ENCODE data around the gene ZDHHC1. TPM values are rescaled to one million over a fixed set of nuclear protein-coding genes. Genes with fewer than 3 reads are reported as not detected.

Gene ZDHHC1
- total RNA-seq, 3 donors from 2014 or later = 17.4 to 20.3 (median 19.3) TPM

DNA sequence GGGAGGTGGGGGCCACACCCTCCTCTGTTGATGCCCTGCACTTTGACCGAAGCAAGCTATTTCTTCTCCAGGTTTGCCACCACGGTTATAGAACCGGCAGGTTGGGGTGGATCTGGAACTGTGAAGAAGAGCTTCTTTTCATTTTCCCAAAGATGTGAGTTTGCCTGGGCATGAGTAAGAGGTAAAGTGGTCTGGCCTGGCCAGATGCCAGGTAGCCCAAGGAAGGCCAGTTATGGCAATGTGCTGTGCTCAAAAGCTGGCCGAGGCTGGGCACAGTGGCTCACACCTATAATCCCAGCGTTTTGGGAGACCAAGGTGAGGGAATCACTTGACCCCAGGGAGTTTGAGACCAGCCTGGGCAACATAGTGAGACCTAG is 46.0 kb upstream of the ZDHHC1 start:
- Histone ChIP-seq H3K27me3 (no peaks in the 10 kb centered on the region), H3K36me3 (no peaks in the 10 kb centered on the region), H3K4me3 (no peak overlapping the region), H3K9me3 (no peaks in the 10 kb centered on the region), H3K4me1 (peaks cover 38 to 72% of the 10 kb centered on the region in 2 donors), H3K27ac (peak overlapping the region; percentile 92 to 94)
- intact Hi-C loops (cut with DNase I; ENCODE audit: low total_unique reads) = no loop called here
- no peak for DNase-seq (ENCODE audit: low spot score in 2 of 2)
- TF ChIP-seq POLR2A (IDR thresholded peaks at IDR 0.05) (no peak), POLR2AphosphoS5 (IDR thresholded peaks at IDR 0.05) (no peak)
- TF ChIP-seq, protein P1, sequence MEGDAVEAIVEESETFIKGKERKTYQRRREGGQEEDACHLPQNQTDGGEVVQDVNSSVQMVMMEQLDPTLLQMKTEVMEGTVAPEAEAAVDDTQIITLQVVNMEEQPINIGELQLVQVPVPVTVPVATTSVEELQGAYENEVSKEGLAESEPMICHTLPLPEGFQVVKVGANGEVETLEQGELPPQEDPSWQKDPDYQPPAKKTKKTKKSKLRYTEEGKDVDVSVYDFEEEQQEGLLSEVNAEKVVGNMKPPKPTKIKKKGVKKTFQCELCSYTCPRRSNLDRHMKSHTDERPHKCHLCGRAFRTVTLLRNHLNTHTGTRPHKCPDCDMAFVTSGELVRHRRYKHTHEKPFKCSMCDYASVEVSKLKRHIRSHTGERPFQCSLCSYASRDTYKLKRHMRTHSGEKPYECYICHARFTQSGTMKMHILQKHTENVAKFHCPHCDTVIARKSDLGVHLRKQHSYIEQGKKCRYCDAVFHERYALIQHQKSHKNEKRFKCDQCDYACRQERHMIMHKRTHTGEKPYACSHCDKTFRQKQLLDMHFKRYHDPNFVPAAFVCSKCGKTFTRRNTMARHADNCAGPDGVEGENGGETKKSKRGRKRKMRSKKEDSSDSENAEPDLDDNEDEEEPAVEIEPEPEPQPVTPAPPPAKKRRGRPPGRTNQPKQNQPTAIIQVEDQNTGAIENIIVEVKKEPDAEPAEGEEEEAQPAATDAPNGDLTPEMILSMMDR (IDR thresholded peaks at IDR 0.05) = no peak

DNA sequence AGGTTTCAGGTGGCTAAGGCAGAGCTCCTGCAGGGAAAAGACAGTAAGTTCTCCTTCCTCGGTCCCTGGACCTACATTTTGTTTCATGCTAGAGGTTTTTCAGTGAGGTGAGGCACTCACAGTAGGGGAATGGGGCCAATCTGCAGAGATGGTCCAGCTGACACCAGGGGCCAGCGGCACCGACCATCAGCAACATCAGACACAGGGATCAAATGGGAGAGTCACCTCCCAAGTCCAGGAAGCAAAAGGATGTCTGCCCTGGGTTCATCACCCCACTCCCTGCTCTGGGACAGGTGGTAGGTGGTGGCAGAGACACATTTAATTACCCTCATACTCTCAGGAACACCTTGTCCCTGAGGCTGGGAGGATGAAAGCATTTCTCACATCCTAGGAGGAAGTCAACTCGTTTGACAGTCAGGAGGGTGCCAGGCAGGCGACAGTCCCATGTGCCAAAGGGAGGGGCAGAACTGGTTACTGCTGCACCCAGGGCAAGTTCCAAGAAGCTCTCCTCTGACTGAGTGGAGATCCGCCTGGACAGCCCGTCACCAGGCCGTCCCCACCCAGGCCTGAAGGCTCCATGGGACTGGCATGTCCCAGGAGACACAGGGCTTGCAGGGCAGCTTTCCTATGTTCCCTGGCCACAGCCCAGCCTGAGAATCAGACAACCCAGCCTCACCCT is 45.5 kb upstream of the ZDHHC1 start:
- no peak overlapping the region for H3K4me3 ChIP-seq
- DNase-seq (ENCODE audit: low spot score in 2 of 2) = peak; percentile 82 to 94
- peak overlapping the region; percentile 92 to 94 for H3K27ac ChIP-seq
- no peaks in the 10 kb centered on the region for H3K27me3 ChIP-seq
- intact Hi-C loops (cut with DNase I; ENCODE audit: low total_unique reads) = no loop called here
- no peaks in the 10 kb centered on the region for H3K36me3 ChIP-seq
- no peaks in the 10 kb centered on the region for H3K9me3 ChIP-seq
- peak; percentile 29 to 92 (median 80) for TF ChIP-seq POLR2AphosphoS5 (IDR thresholded peaks at IDR 0.05)
- TF ChIP-seq, protein P1 (IDR thresholded peaks at IDR 0.05) = no peak
- H3K4me1 ChIP-seq = peaks cover 38 to 77% of the 10 kb centered on the region in 2 donors

DNA sequence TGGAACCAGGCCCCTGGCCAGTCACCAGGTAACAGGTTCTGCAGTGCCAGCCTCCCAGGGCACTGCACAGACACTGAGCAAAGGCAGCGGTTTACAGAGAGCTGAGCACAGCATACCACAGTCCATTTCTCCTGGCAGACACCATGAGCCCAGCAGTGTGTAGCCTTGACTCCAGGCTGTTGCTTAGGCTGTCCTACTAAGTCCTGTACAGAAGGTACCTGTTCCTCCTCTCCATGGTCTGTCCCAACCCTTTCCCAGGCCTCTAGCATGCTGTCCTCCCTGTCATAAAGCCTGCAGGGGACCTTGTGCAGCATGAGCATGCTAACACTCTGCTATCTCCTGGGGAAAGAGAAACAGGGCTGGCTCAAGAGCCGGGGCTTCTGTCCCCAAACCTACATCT is 44.7 kb upstream of the ZDHHC1 start:
- H3K27me3 ChIP-seq = no peaks in the 10 kb centered on the region
- no peak overlapping the region for H3K4me3 ChIP-seq
- intact Hi-C loops (cut with DNase I; ENCODE audit: low total_unique reads) = no loop called here
- TF ChIP-seq POLR2AphosphoS5 (IDR thresholded peaks at IDR 0.05) (no peak), POLR2A (IDR thresholded peaks at IDR 0.05) (no peak)
- TF ChIP-seq, protein P1 (IDR thresholded peaks at IDR 0.05) = no peak
- peaks cover 38 to 84% of the 10 kb centered on the region in 2 donors for H3K4me1 ChIP-seq
- H3K27ac ChIP-seq = peak overlapping the region; percentile 92 to 94
- H3K36me3 ChIP-seq = no peaks in the 10 kb centered on the region
- H3K9me3 ChIP-seq = no peaks in the 10 kb centered on the region
- DNase-seq (ENCODE audit: low spot score in 2 of 2) = no peak

DNA sequence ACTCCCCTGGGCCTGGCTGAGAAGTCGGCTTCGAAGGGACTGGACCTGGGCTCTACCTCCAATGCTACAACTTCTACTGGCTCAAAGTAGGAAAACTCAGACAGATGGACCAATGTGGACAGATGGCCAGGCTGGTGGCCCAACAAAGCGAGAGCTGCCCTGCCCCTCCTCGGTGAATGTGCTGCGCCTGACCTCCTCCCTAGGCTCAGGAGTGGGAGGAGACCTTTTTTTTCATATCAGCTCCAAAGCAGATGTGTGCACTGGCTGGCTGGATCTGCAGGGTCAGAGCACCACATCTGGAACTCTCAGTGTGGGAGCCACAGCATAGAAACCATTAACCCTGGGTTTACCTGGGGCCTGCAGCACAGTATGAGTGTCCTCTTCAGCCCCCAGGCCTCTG is 43.9 kb upstream of the ZDHHC1 start:
- intact Hi-C loops (cut with DNase I; ENCODE audit: low total_unique reads) = no loop called here
- no peak for DNase-seq (ENCODE audit: low spot score in 2 of 2)
- TF ChIP-seq POLR2A (IDR thresholded peaks at IDR 0.05) (no peak), POLR2AphosphoS5 (IDR thresholded peaks at IDR 0.05) (peak in 1 of 3 donors; percentile 13)
- TF ChIP-seq, protein P1 (IDR thresholded peaks at IDR 0.05) = no peak
- Histone ChIP-seq H3K4me3 (no peak overlapping the region), H3K4me1 (peaks cover 38 to 77% of the 10 kb centered on the region in 2 donors), H3K27me3 (no peaks in the 10 kb centered on the region), H3K36me3 (no peaks in the 10 kb centered on the region), H3K9me3 (no peaks in the 10 kb centered on the region), H3K27ac (peak overlapping the region; percentile 92 to 94)

DNA sequence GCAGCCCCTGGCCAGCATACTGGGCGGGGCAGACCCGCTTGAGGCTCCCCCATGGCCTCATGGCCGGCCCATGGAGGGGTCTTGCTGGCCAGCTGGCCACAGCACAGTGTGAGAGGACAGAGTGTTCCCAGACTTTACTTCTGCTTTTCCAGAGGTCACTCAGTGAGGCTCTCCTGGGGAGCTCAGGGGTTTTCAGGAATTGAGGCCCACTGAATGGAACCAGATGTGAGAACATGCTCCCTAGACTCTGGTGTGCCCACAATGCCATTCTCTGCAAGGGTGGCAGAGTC is 43.5 kb upstream of the ZDHHC1 start:
- Histone ChIP-seq H3K36me3 (no peaks in the 10 kb centered on the region), H3K4me1 (peaks cover 38 to 77% of the 10 kb centered on the region in 2 donors), H3K27ac (peak overlapping the region; percentile 92 to 94), H3K27me3 (no peaks in the 10 kb centered on the region), H3K4me3 (peak overlapping the region in 1 of 3 donors; percentile 9), H3K9me3 (no peaks in the 10 kb centered on the region)
- no peak for DNase-seq (ENCODE audit: low spot score in 2 of 2)
- no peak for TF ChIP-seq POLR2A (IDR thresholded peaks at IDR 0.05)
- TF ChIP-seq POLR2AphosphoS5 (IDR thresholded peaks at IDR 0.05) = no peak
- TF ChIP-seq, protein P1 (IDR thresholded peaks at IDR 0.05) = no peak
- intact Hi-C loops (cut with DNase I; ENCODE audit: low total_unique reads) = no loop called here
